HCT116 (cell line): ENCODE data around the gene NBAS. TPM values are rescaled to one million over a fixed set of nuclear protein-coding genes. Genes with fewer than 3 reads are reported as not detected.

ENCODE experiments used
- ATAC-seq: fragments of 200-7000 bp; cut with Tn5 transposase; 2 replicates; pipeline ENCODE4 v1.9.1; 2020; ENCODE audit warnings: mild to moderate bottlenecking, moderate library complexity
- BruUV-seq: library from RNA; stranded (reverse); fragments of 400-500 nt; replicated peaks from 2 replicates; lab custom pipeline; 2021; lab: Mats Ljungman, UMichigan
- CTCF ChIA-PET: fragments of 300-600 bp; sonication (Branson Sonifier 250); formaldehyde crosslinking; loops from one replicate; lab custom pipeline; 2021; ENCODE audit warnings: antibody characterized with exemption; lab: Charles Lee
- POLR2A ChIA-PET: fragments of 300-600, 350-600 bp; sonication (Branson Sonifier 250); formaldehyde crosslinking; loops from one replicate; lab custom pipeline; 2021; ENCODE audit warnings: antibody characterized with exemption; lab: Charles Lee
- RAD21 ChIA-PET, 2 experiments: fragments of 300-600 bp; sonication (Branson Sonifier 250); formaldehyde crosslinking; loops; one replicate each; lab custom pipeline; 2023; ENCODE audit warnings: low total read pairs in 2 of 2; ENCODE audit not compliant: uncharacterized antibody in 2 of 2, unreplicated experiment in 2 of 2, low non-redundant PET in 1 of 2; lab: Charles Lee
- DNase-seq: peaks from one replicate; pipeline ENCODE4 v3.0.0-alpha.2; 2010; ENCODE audit warnings: low read depth, low spot score
- H2AFZ ChIP-seq: fragments of 200-600 bp; shearing (Covaris generic), sonication (generic); 2 replicates; pipeline ENCODE4 v1.6.1; 2017; ENCODE audit warnings: low read depth, mixed run types, mixed read lengths, antibody characterized with exemption, low read length; ENCODE audit not compliant: poor library complexity, severe bottlenecking
- H3K27ac ChIP-seq: 2 replicates; pipeline ENCODE4 v1.5.1; 2012; ENCODE audit warnings: low read depth, low read length
- H3K27me3 ChIP-seq: fragments of 200-600 bp; sonication (generic); 2 replicates; pipeline ENCODE4 v1.6.1; 2016; ENCODE audit warnings: mixed run types, low read length, mixed read lengths; ENCODE audit not compliant: insufficient read depth
- H3K36me3 ChIP-seq, 2 experiments: fragments of 200-500 bp in 1 of 2; fragments of 200-600 bp in 1 of 2; sonication (Bioruptor generic) in 1 of 2; sonication (generic) in 1 of 2; 2 replicates each; pipeline versions ENCODE4 v1.5.1 to v1.6.1; 2014 to 2016; ENCODE audit warnings: low read length in 2 of 2, inconsistent platforms in 1 of 2, mixed read lengths in 1 of 2, mixed run types in 1 of 2; ENCODE audit not compliant: insufficient read depth in 2 of 2, control insufficient read depth in 1 of 2
- H3K4me1 ChIP-seq, 2 experiments: fragments of 200-600 bp in 1 of 2; sonication (generic) in 1 of 2; 2 replicates each; pipeline versions ENCODE4 v1.5.1 to v1.6.1; 2012 to 2017; ENCODE audit warnings: low read length in 2 of 2, inconsistent platforms in 1 of 2, mild to moderate bottlenecking in 1 of 2, mixed read lengths in 1 of 2, mixed run types in 1 of 2, moderate library complexity in 1 of 2; ENCODE audit not compliant: insufficient read depth in 2 of 2, control insufficient read depth in 1 of 2
- H3K4me2 ChIP-seq: fragments of 200-600 bp; sonication (generic); 2 replicates; pipeline ENCODE4 v1.6.1; 2017; ENCODE audit warnings: mixed run types, low read length, mixed read lengths
- H3K4me3 ChIP-seq, 2 experiments: fragments of 200-600 bp in 1 of 2; sonication (generic) in 1 of 2; replicated peaks in 1 of 2; 2 replicates each; pipeline ENCODE4 v1.5.1; 2011 to 2016; ENCODE audit warnings: low read length in 2 of 2, control low read depth in 1 of 2, low read depth in 1 of 2, mild to moderate bottlenecking in 1 of 2, mixed read lengths in 1 of 2, mixed run types in 1 of 2
- H3K79me2 ChIP-seq: fragments of 200-600 bp; sonication (generic); 2 replicates; pipeline ENCODE4 v1.6.1; 2017; ENCODE audit warnings: mild to moderate bottlenecking, mixed run types, low read length, moderate library complexity, mixed read lengths; ENCODE audit not compliant: insufficient read depth
- H3K9ac ChIP-seq: fragments of 200-600 bp; sonication (generic); 2 replicates; pipeline ENCODE4 v1.6.1; 2016; ENCODE audit warnings: low read length, mixed read lengths
- H3K9me2 ChIP-seq: fragments of 200-600 bp; sonication (generic), shearing (Covaris generic); 2 replicates; pipeline ENCODE4 v1.6.1; 2017; ENCODE audit warnings: mixed run types, mild to moderate bottlenecking, moderate library complexity; ENCODE audit not compliant: insufficient read depth
- H3K9me3 ChIP-seq, 2 experiments: fragments of 200-500 bp in 1 of 2; fragments of 200-600 bp in 1 of 2; sonication (Bioruptor generic) in 1 of 2; sonication (generic) in 1 of 2; 2 replicates each; pipeline ENCODE4 v1.6.1; 2014 to 2017; ENCODE audit warnings: low read length in 2 of 2, mixed read lengths in 2 of 2, inconsistent platforms in 1 of 2, low read depth in 1 of 2, mild to moderate bottlenecking in 1 of 2, mixed run types in 1 of 2, moderate library complexity in 1 of 2; ENCODE audit not compliant: control insufficient read depth in 1 of 2, insufficient read depth in 1 of 2
- H4K20me1 ChIP-seq: fragments of 200-600 bp; sonication (generic), shearing (Covaris generic); 2 replicates; pipeline ENCODE4 v1.6.1; 2017; ENCODE audit warnings: mixed run types, mild to moderate bottlenecking, moderate library complexity; ENCODE audit not compliant: insufficient read depth
- CBX3 ChIP-seq: IDR thresholded peaks from 2 replicates; pipeline ENCODE4 v1.6.1; 2012; ENCODE audit warnings: low read depth
- EZH2 ChIP-seq: fragments of 200-600 bp; sonication (generic); IDR thresholded peaks from 2 replicates; pipeline ENCODE4 v1.6.1; 2017; ENCODE audit warnings: antibody characterized with exemption, mixed run types
- EZH2phosphoT487 ChIP-seq: fragments of 200-600 bp; IDR thresholded peaks from 2 replicates; pipeline ENCODE4 v1.6.1; 2018; ENCODE audit warnings: antibody characterized with exemption, borderline replicate concordance
- RAD21 ChIP-seq: IDR thresholded peaks from 2 replicates; pipeline ENCODE4 v1.6.1; 2012; ENCODE audit warnings: low read depth, mild to moderate bottlenecking
- SIN3A ChIP-seq: IDR thresholded peaks from 2 replicates; pipeline ENCODE4 v1.6.1; 2012; ENCODE audit warnings: low read depth
- SRF ChIP-seq: IDR thresholded peaks from 2 replicates; pipeline ENCODE4 v1.6.1; 2012; ENCODE audit warnings: low read depth
- YY1 ChIP-seq: IDR thresholded peaks from 2 replicates; pipeline ENCODE4 v1.6.1; 2011; ENCODE audit warnings: low read length, low read depth, moderate library complexity, mild to moderate bottlenecking; ENCODE audit not compliant: insufficient replicate concordance; ENCODE audit errors: extremely low read depth
- ZNF274 ChIP-seq: fragments of 200-500 bp; sonication (Bioruptor generic); IDR thresholded peaks from 2 replicates; pipeline ENCODE4 v1.6.1; 2014; ENCODE audit warnings: mild to moderate bottlenecking, low read depth, low read length, inconsistent platforms
- intact Hi-C: fragments of 100-400 bp; cut with micrococcal nuclease; formaldehyde crosslinking; loops from 2 replicates; pipeline ENCODE4 v1.10.0; 2022
- total RNA-seq: library from RNA; stranded (reverse); gene quantifications from one replicate; pipeline ENCODE4 v1.2.1, GENCODE V29; 2021; ENCODE audit not compliant: unreplicated experiment
- TF ChIP-seq, protein P1 (sequence below), 3 experiments: fragments of 200-600 bp in 1 of 3; sonication (generic) in 1 of 3; IDR thresholded peaks in 2 of 3; conservative IDR thresholded peaks in 1 of 3; 2 replicates each; pipeline ENCODE4 v1.5.1; 2012 to 2017; ENCODE audit warnings: low read depth in 2 of 3, low read length in 2 of 3, antibody characterized with exemption in 1 of 3, borderline replicate concordance in 1 of 3, control low read depth in 1 of 3, mild to moderate bottlenecking in 1 of 3, mixed read lengths in 1 of 3, mixed run types in 1 of 3, moderate library complexity in 1 of 3; ENCODE audit not compliant: insufficient read depth in 1 of 3

The NBAS gene
- total RNA-seq, 1 experiment from 2014 or later: 32.8 TPM

DNA sequence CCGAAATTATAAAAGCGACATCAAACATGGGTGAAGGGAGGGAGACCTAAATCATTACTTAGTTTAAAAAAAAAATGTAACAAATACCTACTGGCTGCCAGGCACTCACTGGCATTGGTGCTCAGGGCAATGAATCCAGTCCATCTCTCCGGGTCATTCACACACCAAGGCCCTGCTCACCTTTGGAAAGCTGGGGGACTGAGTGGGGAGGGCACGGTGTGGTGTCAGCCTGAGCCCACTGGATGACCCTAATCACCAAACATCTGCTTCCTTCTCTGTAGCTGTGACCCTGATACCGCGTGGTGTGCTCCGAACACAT, 30.2 kb upstream of the NBAS start (continued):
- no peak for TF ChIP-seq ZNF274
- TF ChIP-seq YY1: no peak
- TF ChIP-seq SRF: no peak
- TF ChIP-seq CBX3: no peak
- TF ChIP-seq SIN3A: no peak

DNA sequence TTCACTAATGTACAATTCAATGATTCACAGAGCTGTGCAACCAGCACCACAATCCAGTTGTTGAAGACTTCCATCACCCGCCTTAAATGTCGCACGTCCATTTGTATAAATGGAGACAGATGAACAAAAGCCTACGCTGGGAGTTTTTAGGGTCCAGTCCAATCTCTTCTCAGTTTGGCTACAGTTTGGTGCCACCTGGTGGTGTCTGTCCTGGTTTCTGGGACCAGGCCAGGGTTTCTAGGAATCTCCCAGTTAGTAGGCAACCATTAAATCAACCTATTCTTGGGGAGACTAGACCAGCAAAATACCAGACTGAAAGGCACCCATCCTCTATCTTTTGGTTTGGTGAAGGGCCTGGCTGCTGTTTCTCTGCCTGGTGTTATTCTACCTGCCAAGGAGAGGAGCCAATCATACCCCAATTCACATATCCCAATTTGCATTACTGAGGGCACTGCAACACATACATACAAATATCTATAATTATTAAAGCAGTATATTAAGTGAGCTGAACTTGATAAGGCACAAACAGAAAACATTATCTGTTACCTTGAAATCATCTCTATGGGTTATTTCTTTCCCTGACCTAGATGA, 27.3 kb upstream of the NBAS start:
- ChIA-PET CTCF (interaction anchor here (2.9 kb wide), 1 partner anchor 12 kb away, joined by 16 read pairs; no protein-coding TSS in a partner anchor), RAD21 (no interaction called here), POLR2A (no interaction called here)
- ATAC-seq (peak; percentile 23; the same call in 1 of the 2 replicates), DNase-seq (peak; percentile 53)
- no TSS peak for BruUV-seq
- H3K9me3 ChIP-seq: no peaks in the 10 kb centered on the region
- no peak overlapping the region for H3K4me2 ChIP-seq
- H3K27ac ChIP-seq: no peak overlapping the region
- no peaks in the 10 kb centered on the region for H4K20me1 ChIP-seq
- no peak overlapping the region for H2AFZ ChIP-seq
- H3K9me2 ChIP-seq: no peaks in the 10 kb centered on the region
- H3K27me3 ChIP-seq: no peaks in the 10 kb centered on the region
- no peak overlapping the region for H3K9ac ChIP-seq
- intact Hi-C loops: no loop called here
- no peak for TF ChIP-seq EZH2
- peak; percentile 81 for TF ChIP-seq RAD21
- no peak for TF ChIP-seq CBX3
- no peak for TF ChIP-seq EZH2phosphoT487
- TF ChIP-seq, protein P1, sequence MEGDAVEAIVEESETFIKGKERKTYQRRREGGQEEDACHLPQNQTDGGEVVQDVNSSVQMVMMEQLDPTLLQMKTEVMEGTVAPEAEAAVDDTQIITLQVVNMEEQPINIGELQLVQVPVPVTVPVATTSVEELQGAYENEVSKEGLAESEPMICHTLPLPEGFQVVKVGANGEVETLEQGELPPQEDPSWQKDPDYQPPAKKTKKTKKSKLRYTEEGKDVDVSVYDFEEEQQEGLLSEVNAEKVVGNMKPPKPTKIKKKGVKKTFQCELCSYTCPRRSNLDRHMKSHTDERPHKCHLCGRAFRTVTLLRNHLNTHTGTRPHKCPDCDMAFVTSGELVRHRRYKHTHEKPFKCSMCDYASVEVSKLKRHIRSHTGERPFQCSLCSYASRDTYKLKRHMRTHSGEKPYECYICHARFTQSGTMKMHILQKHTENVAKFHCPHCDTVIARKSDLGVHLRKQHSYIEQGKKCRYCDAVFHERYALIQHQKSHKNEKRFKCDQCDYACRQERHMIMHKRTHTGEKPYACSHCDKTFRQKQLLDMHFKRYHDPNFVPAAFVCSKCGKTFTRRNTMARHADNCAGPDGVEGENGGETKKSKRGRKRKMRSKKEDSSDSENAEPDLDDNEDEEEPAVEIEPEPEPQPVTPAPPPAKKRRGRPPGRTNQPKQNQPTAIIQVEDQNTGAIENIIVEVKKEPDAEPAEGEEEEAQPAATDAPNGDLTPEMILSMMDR (IDR thresholded peaks at IDR 0.05 in 2 of 3, conservative IDR thresholded peaks at IDR 0.05 in 1 of 3; ENCODE audit: borderline replicate concordance in 1 of 3, insufficient read depth in 1 of 3, low read depth in 2 of 3, low read length in 2 of 3): peak; percentile 64 to 80 (median 76); a peak in 5 of 6 replicates
- peaks cover 0 to 10% of the 10 kb centered on the region in 2 experiments; a peak in 2 of 4 replicates for H3K4me1 ChIP-seq
- H3K4me3 ChIP-seq: no peak overlapping the region
- no peaks in the 10 kb centered on the region for H3K36me3 ChIP-seq
- H3K79me2 ChIP-seq: peaks cover 17% of the 10 kb centered on the region
